DMS 273 treated with DMSO at 0.1 percent for 48 hours (cell line): ENCODE data around the gene STC2.
"Not testable (repeated sequence)": the region's sequence is repeated elsewhere in the genome, so short reads cannot be mapped to it uniquely, and the experiment has no call there.

Experiments used
- DNase-seq: peaks from one replicate; lab custom pipeline; 2025; lab: John Stamatoyannopoulos, UW

Gene STC2

DNA sequence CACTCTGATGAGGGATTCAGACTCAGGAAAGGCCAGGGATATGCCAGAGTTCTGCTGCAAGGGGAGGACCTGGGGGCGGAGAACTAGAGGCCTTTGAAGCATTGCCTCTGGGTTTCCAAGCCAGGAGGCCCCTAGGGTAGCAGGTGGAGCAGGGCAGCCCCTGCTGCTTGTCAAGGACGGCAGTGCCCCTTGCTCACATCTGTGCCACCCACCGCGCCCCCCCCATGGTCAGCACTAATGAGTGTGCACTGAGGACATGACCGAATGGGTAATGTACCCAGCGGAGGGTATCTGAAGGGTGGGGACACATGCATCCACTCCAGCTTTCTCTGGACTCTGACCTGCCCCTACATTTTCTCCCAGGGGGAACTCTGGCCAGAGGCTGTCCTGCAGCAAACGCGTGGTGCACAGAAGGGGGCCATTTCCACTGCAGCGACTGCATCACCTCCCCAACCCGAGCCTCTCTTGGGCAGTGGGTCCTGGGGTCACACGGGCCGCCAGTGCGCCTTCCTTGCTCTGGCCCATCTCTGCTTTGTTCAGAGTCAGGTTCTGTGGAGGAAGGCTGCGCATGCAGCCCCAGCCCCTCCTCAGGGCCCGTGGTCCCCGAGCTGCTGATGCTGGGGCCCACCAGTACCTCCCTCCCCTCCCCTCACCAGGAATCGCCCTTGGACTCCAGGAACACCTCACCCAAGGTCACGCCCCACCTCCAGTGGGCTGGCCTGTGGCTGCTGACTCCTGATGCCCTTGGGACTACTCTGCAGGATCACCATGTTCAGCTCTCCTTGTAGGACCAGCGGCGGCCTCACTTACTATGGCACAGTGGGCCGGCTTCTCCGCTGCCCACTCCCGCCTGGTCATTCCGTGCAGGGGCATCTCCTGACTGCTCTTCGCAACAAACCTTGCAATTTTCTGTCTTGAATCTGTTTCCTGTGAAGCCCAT, 31.2 kb downstream of the STC2 start:
- no peak for DNase-seq

DNA sequence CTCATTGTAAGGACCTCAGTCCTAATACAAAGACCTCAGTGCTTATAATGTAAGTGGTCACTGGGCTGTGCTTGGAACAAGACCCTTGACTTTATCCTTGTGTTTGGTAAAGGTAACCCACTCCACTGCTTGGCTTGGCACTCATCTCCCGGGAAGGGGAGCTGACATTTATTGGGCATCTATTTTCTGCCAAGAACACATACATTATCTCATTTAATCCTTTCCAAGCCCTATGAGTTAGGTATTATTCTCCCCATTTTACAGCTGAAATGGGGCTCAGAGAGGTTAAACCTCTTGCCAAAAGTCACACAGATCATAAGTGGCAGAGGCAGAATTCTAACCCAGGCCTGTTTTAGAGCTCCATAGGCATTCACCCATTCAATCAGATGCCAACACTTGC, 32.4 kb downstream of the STC2 start:
- DNase-seq: no peak

DNA sequence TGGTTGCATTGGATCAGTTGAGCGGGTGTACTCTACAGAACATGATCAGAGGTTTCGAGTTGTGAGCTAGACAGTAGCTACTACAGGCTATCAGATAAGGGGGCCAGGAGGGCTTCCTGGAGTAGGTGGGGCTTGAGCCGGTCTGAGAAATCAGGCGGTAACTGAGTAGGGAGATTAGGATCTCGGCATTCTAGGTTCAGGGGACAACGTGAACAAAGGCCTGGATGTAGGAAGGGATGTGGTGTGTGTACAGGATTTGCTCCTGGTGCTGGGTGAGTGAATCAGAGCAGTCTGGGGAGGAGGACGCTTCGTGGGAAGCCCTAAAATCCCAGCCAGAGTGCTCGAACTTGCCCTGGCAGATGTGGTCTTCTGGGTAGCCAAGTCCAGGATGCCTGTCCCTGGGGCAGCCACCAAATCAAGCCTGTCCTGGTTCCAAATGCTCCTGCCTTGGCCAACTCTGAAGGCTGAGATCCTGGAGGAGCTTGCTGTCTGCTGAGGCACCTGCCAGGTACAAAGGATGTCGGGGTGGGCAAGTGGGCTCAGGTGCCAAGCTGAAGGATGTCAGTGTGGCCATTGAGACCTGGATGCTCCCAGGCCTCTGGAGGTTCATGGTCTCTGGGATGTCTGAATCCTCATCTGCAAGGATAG, 33.4 kb downstream of the STC2 start:
- no peak for DNase-seq

DNA sequence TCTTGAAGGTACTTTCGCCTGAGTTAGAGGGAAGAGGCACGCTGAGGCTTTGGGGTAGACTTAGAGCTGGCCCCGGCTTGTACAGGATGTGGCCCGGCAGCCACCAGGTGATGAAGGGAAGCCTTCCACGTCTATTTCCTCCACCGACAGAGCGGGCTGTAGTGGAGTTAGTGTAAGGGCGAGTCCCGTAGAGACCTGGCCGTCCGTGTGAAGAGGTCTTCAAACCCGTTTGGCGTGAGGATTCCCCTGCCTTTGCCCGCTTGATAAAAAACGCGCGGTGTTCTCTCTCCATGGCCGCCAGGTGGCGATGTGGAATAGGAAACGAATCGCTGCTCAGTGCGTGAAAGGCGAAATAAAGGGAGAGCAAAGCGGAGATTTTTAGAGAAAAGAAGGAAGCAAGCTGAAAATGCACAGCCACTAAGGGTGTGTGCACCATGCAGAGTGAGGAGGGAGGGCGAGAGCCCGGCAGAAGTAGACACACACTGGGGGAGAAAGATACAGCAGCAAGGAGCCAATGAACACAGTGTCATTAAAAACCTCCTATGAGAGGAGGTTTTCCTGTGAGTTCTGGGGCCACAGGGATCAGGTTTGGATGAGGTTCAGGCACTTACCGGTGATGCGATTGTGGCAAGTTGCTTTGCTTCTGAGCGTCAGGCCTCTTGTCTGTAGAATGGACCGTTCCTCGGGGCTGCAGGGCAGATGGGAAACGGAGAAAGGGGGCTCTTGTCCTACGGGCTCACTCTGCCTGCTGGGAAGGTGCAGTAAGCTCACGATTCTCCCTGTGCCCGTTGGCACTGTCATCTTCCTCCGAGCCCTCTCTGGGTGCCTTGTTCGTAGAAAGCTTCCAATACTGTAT, 34.2 kb downstream of the STC2 start:
- peak; percentile 7 for DNase-seq

DNA sequence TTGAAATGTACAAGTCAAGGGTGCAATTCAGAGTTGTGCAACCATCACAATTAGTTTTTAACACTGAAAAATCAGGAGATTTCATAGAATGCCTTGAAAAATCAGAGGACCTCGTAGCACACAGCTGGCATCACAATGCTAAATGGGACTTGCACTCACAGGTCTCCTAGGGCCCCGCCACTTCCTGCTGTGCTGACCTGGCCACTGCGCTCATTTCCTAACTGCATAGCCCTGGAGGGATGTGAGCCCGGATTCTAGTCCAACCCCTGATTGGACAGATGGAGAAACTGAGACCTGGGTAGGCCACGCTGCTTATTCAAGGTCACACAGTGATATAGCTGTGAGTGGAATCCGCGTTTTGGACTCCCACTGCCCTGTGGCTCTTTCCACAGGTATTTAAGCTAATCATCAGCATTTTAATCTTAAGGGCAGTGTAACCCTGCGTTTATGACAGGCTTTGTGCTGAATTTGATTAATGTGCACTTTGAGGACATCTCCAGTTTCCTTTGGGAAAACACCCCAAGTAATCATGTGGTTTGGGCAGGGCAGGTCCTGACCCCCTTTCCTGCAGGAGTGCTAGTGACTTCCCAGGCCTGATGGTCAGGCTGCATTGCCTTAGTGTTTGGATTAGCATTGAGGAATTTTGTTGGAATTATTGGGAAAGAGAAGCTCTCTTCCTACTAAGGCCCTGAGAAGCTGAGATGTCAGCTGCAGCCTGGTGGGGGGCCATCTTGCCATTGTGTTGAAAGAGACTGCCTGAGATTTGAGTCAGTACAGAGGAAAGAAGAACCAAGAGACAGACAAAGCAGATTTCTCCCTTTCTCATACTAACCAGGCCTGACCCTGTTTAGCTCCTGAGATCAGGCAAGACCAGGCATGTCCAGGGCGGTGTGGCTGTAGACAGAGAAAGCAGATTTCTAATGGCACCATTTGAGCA, 36.2 kb downstream of the STC2 start:
- no peak for DNase-seq

DNA sequence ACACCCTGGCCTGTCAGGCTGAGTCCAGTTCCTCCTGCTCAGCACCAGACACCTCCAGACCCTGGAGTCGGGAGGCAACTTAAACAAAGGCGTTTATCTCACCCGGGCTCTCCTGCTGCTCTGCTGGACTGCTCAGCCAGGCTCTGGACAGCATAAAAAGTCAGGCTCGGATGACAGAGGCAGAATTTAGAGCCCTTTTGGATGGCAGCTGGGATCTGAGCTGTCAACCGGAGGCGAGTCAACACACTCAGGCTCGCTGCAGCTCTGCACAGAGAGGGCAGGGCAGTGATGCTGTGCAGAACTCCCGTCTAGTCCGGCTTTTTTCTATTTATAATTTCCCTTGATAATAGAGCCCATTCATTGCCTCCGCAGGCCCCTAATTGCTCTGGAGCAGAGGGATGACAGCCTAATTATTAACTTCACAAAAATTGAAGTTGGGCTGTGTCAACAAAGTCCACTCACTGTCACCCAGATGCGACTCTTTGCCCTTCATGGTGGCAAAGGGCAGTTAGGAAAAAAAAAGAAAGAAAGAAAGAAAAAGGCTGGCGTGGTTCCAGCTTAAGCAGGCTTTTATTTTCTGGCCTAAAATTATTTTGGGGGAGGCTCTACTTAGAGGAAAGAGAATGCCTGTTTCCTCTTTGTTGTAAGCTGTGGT, 37.6 kb downstream of the STC2 start:
- DNase-seq: no peak

DNA sequence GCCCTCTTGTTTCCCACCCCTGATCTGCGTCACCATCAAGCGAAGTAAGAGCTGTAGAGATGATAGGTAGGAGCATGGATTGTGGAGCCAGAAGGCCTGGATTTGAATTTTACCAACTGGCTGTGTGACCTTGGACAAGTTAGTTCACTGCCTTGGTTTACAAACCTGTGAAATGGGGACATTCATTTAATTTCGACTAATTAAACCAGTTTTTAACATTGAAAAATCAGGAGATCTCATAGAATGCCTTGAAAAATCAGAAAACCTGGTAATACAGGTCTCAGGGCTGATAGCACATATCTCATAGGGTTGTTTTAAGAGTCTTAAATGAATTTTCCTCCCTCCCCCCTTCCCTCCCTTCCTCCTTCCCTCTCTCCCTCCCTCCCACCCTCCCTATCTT, 38.8 kb downstream of the STC2 start:
- no peak for DNase-seq

DNA sequence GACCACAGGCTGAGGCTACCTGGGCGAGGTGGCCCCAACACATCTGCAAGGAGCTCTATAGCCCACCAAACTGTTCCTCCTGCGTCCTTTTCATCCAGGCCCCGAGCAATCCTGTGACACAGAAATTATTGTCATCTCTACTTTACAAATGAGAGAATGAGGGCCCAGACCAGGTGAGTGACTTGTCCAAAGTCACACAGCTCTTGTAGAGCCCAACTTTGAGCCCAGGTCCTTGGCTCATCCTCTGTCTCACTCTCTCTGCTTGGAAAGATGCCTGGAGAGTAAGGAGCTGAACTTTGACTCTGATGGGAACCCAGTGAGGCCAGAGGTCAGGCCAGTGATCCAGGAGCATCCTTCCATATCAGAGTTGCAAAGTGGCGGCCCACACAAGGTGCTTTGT, 39.6 kb downstream of the STC2 start:
- DNase-seq: no peak

DNA sequence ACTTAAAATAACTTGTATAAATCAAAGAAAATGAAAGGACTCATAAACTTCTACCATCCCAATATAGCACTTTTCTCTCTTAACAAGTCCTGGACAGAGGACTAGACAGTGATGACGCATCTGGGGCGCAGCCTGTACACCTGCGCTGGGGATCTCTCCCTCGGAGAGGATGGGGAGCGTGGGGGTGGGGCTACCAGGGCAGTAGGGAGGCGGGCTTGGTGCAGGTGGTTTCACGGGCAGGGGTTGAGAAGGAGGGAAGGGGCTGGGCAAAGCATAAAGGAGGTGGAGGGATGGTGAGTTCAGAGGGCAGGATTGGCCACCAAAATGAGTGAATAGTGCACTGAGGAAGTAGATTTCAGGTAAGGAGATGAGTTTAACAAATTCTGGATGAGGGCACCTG, 41.1 kb downstream of the STC2 start:
- DNase-seq: no peak

DNA sequence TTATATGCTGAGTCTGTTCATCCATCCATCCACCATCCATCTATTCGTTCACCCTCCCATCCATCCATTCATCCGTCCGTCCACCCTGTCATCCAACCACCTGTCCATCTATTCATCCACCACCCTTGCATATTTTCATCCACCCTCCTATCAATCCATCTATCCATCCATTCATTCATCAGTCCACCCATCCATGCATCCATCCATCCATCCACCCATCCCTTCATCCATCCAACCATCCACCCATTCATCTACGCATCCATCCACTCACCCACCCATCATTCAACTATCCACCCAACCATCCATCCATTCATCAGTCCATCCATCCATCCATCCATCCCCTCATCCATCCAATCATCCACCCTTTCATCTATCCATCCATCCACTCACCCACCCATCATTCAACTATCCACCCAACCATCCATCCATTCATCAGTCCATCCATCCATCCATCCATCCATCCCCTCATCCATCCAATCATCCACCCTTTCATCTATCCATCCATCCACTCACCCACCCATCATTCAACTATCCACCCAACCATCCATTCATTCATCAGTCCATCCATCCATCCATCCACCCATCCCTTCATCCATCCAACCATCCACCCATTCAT, 43.8 kb downstream of the STC2 start:
- DNase-seq: not testable (repeated sequence)

DNA sequence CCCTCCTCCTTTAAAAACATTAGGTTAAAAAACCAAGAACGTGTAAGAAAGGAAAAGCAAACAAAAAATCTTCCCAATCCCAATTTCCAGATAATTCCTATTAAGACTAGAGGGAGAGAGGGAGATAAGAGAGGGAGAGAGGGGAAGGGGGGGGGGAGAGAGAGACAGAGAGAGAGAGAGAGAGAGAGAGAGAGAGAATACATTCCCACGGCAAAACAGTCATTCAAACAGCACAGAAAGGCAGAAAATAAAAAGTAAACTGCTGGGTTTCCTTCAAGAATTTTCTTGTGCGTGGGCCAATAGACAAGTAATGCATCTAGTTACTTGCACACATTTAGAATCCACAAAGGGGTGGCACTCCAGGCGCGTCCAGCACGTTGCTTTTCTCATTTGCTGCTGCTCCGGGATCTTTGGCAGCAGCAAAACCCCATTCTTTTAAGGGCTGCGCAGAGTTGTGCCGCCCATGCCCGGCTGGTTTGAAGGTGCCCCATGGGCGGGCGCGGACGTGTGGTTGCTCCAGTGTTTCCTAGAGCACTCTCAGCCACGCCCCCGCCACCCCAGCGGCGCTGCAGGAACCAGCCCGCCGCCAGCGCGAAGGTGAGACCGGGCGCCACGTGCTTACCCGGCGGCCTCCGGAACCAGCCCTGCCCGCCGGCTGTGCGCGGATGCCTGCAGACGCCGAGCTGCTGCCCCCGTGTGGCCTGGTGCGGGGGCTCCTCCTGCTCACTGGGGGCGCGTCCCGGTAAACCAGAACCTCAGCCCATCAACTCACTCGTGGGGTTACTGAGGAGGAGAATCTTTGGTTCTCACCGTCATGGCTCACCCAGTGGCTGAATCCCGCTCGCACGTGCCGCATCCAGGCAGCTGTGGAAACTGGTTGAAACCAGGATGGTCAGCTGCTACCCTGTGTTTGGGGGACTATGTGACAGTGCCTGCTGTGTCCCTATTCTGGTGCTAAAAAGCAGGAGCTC, 44.6 kb downstream of the STC2 start:
- peak; percentile 64 for DNase-seq

DNA sequence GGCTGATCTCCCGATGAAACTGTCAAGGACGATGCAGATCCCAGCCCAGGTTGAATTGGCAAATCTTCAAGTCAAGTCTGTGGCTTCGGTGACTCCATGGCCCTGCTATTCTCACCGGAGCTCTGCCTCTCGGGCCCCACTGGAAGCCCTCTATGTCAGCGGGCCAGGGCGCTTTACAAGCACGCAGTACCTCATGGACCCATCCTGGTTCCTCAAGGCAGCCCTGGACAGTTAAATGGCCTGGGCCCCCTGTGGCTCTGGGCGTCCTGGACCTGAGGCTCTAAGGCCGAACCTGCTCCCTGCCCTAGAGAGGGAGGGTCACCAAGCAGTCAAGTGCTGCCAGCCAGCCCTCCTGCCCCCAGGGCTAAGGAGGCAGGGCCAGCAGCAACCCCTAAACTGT, 45.3 kb downstream of the STC2 start:
- no peak for DNase-seq

DNA sequence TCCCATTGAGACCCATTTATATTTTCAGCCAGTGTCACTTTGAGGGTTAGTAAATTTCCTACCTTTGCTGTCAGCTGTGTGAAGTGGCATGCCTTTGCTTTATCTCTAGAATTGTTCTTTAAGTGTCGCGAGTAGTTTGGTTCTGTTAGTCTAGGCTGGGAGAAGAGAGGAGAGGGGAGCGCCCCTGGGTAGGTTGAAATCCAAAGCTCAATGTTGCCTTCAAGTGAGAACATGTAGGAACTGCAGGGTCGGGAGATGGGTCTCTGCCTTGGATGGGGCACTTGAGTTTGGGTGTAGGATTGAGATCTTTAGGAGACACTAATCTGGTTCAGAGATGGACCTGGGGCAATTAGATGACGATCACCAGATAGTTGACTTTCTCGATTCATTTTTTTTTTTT, 46.3 kb downstream of the STC2 start:
- no peak for DNase-seq

DNA sequence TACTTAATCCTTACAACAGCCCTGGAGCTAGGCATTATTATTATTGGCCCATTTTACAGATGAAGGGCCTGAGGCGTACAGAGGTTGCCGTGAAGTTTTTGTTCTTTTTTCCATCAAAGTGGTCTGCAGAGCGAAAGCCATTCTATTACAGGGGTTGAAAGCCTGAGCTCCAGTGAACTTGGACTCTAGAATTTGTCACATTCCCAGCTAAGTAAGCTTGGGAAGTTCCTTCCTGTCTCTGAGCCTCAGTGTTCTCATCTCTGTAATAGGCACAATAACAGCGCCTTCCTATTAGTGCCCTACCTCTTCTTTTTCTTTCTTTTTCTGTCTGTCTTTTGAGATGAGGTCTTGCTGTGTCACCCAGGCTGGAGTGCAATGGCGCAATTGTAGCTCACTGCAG, 49.0 kb downstream of the STC2 start:
- no peak for DNase-seq

DNA sequence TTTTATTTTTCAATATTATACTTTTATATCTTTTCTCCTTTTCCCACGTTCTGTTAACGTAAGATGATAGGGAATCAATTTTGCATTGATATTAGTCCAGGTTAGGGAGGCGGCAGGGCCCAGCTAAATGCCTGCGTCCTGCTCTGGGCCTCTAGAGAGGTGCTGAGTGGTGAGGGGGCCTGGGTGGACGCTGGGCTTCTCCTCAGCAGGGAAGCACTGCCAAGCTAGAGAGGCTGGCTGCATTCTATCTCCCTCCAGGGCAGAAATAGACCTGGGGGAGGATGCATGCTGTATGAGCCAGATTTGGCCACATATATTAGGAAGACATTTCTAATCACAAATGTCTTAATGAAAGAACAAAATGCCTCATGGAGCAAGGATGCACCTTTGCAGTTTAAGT, 49.6 kb downstream of the STC2 start:
- no peak for DNase-seq

DNA sequence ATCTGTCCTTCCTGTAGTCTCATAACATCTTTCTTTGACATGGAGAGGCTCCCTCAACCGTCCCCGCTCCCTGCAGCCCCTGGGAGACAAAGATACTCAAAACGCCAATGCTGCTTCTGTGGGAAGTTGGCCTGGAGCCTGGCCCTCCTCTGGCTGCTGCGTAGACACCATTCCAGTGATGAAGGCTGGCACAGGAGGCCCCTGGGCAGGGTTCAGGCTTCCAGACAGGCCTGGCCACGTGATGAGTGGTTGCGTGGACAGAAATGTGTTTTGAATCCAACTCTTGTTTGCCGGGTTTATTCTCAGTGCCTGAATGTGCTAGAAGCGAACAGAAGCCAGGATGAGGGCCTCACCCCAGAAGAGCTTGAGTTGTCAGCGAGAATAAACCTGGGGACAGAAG, 50.0 kb downstream of the STC2 start:
- no peak for DNase-seq

DNA sequence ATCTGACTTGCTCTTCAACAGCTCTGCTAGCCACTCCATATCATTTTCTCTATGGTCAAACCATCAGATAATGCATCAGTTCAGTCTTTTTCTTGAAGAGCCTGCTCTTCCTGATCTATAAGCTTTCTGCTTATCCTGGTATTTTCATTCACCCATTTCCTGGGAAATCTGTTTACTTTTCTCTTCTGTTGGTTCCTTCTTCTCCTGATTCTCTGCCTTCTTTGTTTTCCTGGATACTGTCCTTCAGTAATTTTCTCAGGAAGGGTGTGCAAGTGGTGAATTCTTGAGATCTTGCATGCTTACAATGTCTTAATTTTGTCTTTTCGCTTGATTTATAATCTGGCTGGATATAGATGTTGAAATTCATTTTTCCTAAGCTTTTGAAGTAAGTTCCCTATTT, 53.4 kb downstream of the STC2 start:
- no peak for DNase-seq

DNA sequence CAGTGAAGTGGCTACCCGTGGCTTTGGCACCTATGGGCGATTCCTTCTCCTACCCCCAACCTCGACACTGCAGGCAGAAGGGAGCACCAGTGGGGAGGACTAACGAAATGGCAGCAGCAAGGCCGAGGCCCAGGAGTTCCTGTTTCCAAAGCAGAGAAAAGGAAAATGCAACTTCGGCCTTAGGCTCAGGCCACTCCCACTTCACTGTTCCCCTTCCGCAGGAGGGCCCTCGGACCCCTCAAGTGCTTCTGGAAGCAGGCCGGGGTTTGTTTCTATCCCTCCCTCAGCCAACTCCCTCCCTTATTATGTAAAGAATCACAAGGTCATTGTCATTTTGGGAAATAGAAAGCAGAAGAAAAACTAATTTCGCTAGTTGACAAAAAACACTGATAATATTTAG, 56.8 kb downstream of the STC2 start:
- no peak for DNase-seq

DNA sequence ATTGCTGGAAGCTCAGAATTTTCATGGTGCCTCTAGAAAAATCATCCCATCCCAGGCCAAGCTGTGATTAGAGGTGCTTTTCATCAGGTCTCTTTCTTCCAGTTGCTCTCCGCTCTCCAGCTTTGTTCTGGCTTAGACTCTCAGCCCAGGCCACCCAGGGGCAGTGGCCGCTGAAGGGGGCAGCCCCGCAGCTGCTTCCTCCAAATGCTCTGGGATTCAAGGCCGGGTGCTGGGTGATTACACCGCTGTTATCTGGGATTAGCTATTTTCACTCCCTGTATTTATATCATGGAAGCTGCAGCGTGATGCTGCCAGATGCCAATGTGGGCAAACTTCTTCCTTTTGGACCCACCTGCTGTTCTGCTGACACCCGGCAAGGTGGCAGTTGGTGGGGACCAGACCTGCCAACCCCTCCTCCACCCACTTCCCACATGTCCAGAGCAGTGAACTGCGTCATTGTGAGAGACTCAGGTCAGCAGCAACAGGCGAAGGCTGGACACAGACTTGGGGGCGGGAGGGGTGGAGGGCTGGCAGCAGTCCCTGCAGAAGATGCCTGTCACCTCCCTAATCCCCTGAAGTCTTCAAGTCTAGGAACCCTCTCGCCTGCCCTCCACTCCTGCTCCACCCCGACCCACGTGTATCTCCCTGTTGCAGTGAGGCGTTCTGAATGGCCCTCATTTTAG, 59.3 kb downstream of the STC2 start:
- no peak for DNase-seq
